ENCODE measurements around the gene FGD2. TPM values are rescaled to one million over a fixed set of nuclear protein-coding genes. Genes with fewer than 3 reads are reported as not detected.

The FGD2 gene
- total and polyA plus RNA-seq, 9 of the 15 experiments (the other 6 are each of a cell fraction or from before 2014, with no cell fraction given): 0.09 TPM; not detected in 8

GRCh38 chr6:36958775-36959554, 46.5 kb upstream of the FGD2 start (continued):
- TF ChIP-seq USF2 (CRISPR knock-in tag; IDR thresholded peaks at IDR 0.05) (peak; percentile 77), NR4A1 (CRISPR knock-in tag; IDR thresholded peaks at IDR 0.05) (no peak), NR4A1 (tag; IDR thresholded peaks at IDR 0.05) (no peak)

GRCh38 chr6:36959555-36960250, 45.8 kb upstream of the FGD2 start:
- CTCF ChIA-PET (ENCODE audit: low intra/inter-chr PET ratio): no interaction called here
- intact Hi-C loops (cut with micrococcal nuclease): no loop called here

More at GRCh38 chr6:36959555-36960250, 45.8 kb upstream of the FGD2 start:
- TF ChIP-seq ZNF282 (CRISPR knock-in tag; IDR thresholded peaks at IDR 0.05) (0 out of 2 replicates have a peak, but pooled peaks have one; percentile 11), ZBTB7A (IDR thresholded peaks at IDR 0.05; ENCODE audit: borderline replicate concordance, control insufficient read depth, low read depth, low read length) (0 out of 2 replicates have a peak, but pooled peaks have one; percentile 37), SREBF2 (CRISPR knock-in tag; IDR thresholded peaks at IDR 0.05) (no peak), E2F3 (CRISPR knock-in tag; IDR thresholded peaks at IDR 0.05) (0 out of 2 replicates have a peak, but pooled peaks have one; percentile 35), CBFA2T3 (IDR thresholded peaks at IDR 0.05) (0 out of 2 replicates have a peak, but pooled peaks have one; percentile 2), MLX (CRISPR knock-in tag; conservative IDR thresholded peaks at IDR 0.05) (0 out of 4 replicates have a peak, but pooled peaks of 1 of the 2 experiments have one; percentile 9)
- peaks cover 25 to 58% of the 10 kb centered on the region in 2 experiments; a peak in 4 of 5 replicates for H3K4me1 ChIP-seq (replicated peaks in 1 of 2; ENCODE audit: control insufficient read depth in 2 of 2, insufficient read depth in 2 of 2, low read length in 2 of 2)
- peaks cover 31% of the 10 kb centered on the region for H4K20me1 ChIP-seq (replicated peaks; ENCODE audit: control insufficient read depth, insufficient read depth, low read length)
- no peaks in the 10 kb centered on the region for H3K79me2 ChIP-seq (ENCODE audit: control insufficient read depth, insufficient read depth, low read length)
- H3K27me3 ChIP-seq (ENCODE audit: control insufficient read depth in 2 of 2, insufficient read depth in 2 of 2, low read length in 2 of 2): peaks cover 13 to 44% of the 10 kb centered on the region in 2 experiments; a peak in 4 of 5 replicates
- no TSS peak for BruUV-seq (replicated peaks)
- 75% methylated on average over 17 of the region's 17 CpGs for WGBS (ENCODE audit: insufficient coverage, low coverage, missing lambda C conversion rate)
- DNase-seq (ENCODE audit: extremely low read depth in 1 of 4, low spot score in 3 of 4): no peak
- peak; percentile 70 for FAIRE-seq
- no peaks in the 10 kb centered on the region for H3K9me1 ChIP-seq (ENCODE audit: control insufficient read depth, insufficient read depth, low read length)
- in situ Hi-C loops (cut with MboI): no loop called here
- H3K9me3 ChIP-seq (replicated peaks; ENCODE audit: control insufficient read depth, insufficient read depth, low read depth, low read length): no peaks in the 10 kb centered on the region
- H3K4me3 ChIP-seq: no peak overlapping the region
- no peak overlapping the region for H3K27ac ChIP-seq (ENCODE audit: extremely low read depth, low read depth, low read length)
- H3K4me2 ChIP-seq (ENCODE audit: insufficient read depth, low read length): no peak overlapping the region
- no peak overlapping the region for H2AFZ ChIP-seq (ENCODE audit: low read depth, low read length)
- H3K9ac ChIP-seq (ENCODE audit: insufficient read depth in 1 of 2, low read depth in 2 of 2, low read length in 2 of 2): 0 out of 4 replicates have a peak overlapping the region, but pooled peaks of 1 of the 2 experiments have one; percentile 7
- H3K36me3 ChIP-seq (ENCODE audit: control insufficient read depth, insufficient read depth, low read length): no peaks in the 10 kb centered on the region
- peak; percentile 10; the same call in 1 of the 3 replicates for ATAC-seq
- POLR2A ChIA-PET: interaction anchor here (0.7 to 1.5 kb wide), 5 partner anchors 23 to 210 kb away, joined by 3 to 5 read pairs (median 3); partner anchors contain the start of gene PIM1
